Measurements from ENCODE around the gene ZNF710. TPM values are rescaled to one million over a fixed set of nuclear protein-coding genes. Genes with fewer than 3 reads are reported as not detected.

ZNF710 gene
- total and polyA plus RNA-seq, 2 of the 13 experiments (the other 11 are each of a cell fraction or from before 2014, with no cell fraction given) = 4.7 to 20.6 TPM

GRCh38 chr15:90076716-90077115 is 75.6 kb downstream of the ZNF710 start (continued):
- no peak for TF ChIP-seq ZNF543 (CRISPR knock-in tag; IDR thresholded peaks at IDR 0.05)
- TF ChIP-seq, protein P1, sequence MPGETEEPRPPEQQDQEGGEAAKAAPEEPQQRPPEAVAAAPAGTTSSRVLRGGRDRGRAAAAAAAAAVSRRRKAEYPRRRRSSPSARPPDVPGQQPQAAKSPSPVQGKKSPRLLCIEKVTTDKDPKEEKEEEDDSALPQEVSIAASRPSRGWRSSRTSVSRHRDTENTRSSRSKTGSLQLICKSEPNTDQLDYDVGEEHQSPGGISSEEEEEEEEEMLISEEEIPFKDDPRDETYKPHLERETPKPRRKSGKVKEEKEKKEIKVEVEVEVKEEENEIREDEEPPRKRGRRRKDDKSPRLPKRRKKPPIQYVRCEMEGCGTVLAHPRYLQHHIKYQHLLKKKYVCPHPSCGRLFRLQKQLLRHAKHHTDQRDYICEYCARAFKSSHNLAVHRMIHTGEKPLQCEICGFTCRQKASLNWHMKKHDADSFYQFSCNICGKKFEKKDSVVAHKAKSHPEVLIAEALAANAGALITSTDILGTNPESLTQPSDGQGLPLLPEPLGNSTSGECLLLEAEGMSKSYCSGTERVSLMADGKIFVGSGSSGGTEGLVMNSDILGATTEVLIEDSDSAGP (CRISPR knock-in tag; IDR thresholded peaks at IDR 0.05; ENCODE audit: borderline replicate concordance) = no peak

GRCh38 chr15:90078965-90079364 is 77.8 kb downstream of the ZNF710 start:
- ChIA-PET POLR2A (interaction anchor here (1.3 kb wide), 1 partner anchor 185 kb away, joined by 3 read pairs; the partner anchor contains the start of gene AP3S2), CTCF (ENCODE audit: low intra/inter-chr PET ratio, low total read pairs) (no interaction called here)
- H3K36me3 ChIP-seq (replicated peaks in 1 of 2; ENCODE audit: control insufficient read depth in 1 of 2, insufficient read depth in 2 of 2, low read length in 2 of 2) = peaks cover 18 to 27% of the 10 kb centered on the region in 2 experiments
- 94% methylated on average over 6 of the region's 7 CpGs for WGBS (ENCODE audit: low lambda C conversion rate)
- H3K27ac ChIP-seq (ENCODE audit: extremely low read length, insufficient read depth, low read length) = no peak overlapping the region
- H3K9me3 ChIP-seq (ENCODE audit: low read length) = no peaks in the 10 kb centered on the region
- peaks cover 21% of the 10 kb centered on the region for H3K4me1 ChIP-seq (ENCODE audit: insufficient read depth, low read length)
- DNase-seq (ENCODE audit: low spot score) (no peak), FAIRE-seq (no peak), ATAC-seq (no peak)
- no peaks in the 10 kb centered on the region for H3K79me2 ChIP-seq (ENCODE audit: insufficient read depth, low read length)
- H2AFZ ChIP-seq (ENCODE audit: low read length) = no peak overlapping the region
- in situ Hi-C loops (cut with HindIII; ENCODE audit: extremely low pct_ligation_motif_present, low pct_unique_long_range_greater_than_20kb) (loop anchor here (25.0 kb wide), 1 partner anchor 342 kb away; no protein-coding TSS in a partner anchor), intact Hi-C loops (cut with micrococcal nuclease; ENCODE audit: unreplicated experiment) (no loop called here)
- no peaks in the 10 kb centered on the region for H3K27me3 ChIP-seq (ENCODE audit: control insufficient read depth in 1 of 2, insufficient read depth in 2 of 2, low read length in 2 of 2)
- TF ChIP-seq PAX8 (CRISPR knock-in tag; IDR thresholded peaks at IDR 0.05; ENCODE audit: borderline replicate concordance) = no peak
- TF ChIP-seq ZNF629 (CRISPR knock-in tag; conservative IDR thresholded peaks at IDR 0.05) = peak; percentile 83
- TF ChIP-seq ZNF768 (CRISPR knock-in tag; IDR thresholded peaks at IDR 0.05) = peak; percentile 46; the same call in 1 of the 2 replicates
- H3K4me2 ChIP-seq (ENCODE audit: low read depth, low read length) = no peak overlapping the region
- no peak overlapping the region for H3K4me3 ChIP-seq (replicated peaks in 1 of 3; ENCODE audit: insufficient read depth in 1 of 3, low read depth in 2 of 3, low read length in 3 of 3)
- H4K20me1 ChIP-seq (ENCODE audit: insufficient read depth, low read length) = no peaks in the 10 kb centered on the region
- H3K9ac ChIP-seq (ENCODE audit: insufficient read depth, low read depth, low read length) = no peak overlapping the region
- BruUV-seq (replicated peaks) = no TSS peak

All from HepG2 (cell line).